ENCODE data around the gene SSX2IP. TPM values are rescaled to one million over a fixed set of nuclear protein-coding genes. Genes with fewer than 3 reads are reported as not detected.

The SSX2IP gene
- total and polyA plus RNA-seq, 9 of the 15 experiments (the other 6 are each of a cell fraction or from before 2014, with no cell fraction given): 20.6 to 96.7 (median 61.7) TPM

DNA sequence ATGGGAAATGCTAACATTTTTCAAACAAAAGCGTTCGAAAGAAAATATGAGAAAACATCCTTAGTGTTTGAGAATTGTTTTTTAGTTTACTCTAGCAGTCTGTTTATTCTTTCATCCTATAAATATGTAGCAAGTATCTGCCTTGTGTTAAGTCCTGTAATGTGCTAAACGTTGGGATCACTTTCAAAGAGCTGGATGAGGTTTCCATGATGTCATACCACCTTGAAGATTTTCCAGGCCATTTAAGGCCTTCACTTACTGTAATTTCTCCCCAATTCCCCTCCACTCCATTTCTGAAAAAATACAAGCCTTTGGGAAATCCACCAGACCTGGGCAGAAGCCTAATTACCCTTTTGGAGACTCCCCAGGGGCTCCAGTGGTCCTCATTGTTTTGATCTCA lies 91.8 kb downstream of the SSX2IP start (continued):
- TF ChIP-seq DACH1 (IDR thresholded peaks at IDR 0.05; ENCODE audit: partially characterized antibody) (no peak), HNRNPUL1 (IDR thresholded peaks at IDR 0.05; ENCODE audit: low read length) (no peak), SRSF3 (IDR thresholded peaks at IDR 0.05; ENCODE audit: insufficient read depth, low read length) (no peak), ARID1B (IDR thresholded peaks at IDR 0.05) (no peak), NFRKB (IDR thresholded peaks at IDR 0.05; ENCODE audit: low read depth) (no peak), HNRNPL (IDR thresholded peaks at IDR 0.05; ENCODE audit: low read depth, low read length) (no peak), MBD1 (CRISPR knock-in tag; IDR thresholded peaks at IDR 0.05) (no peak)
- TF ChIP-seq, protein P1, sequence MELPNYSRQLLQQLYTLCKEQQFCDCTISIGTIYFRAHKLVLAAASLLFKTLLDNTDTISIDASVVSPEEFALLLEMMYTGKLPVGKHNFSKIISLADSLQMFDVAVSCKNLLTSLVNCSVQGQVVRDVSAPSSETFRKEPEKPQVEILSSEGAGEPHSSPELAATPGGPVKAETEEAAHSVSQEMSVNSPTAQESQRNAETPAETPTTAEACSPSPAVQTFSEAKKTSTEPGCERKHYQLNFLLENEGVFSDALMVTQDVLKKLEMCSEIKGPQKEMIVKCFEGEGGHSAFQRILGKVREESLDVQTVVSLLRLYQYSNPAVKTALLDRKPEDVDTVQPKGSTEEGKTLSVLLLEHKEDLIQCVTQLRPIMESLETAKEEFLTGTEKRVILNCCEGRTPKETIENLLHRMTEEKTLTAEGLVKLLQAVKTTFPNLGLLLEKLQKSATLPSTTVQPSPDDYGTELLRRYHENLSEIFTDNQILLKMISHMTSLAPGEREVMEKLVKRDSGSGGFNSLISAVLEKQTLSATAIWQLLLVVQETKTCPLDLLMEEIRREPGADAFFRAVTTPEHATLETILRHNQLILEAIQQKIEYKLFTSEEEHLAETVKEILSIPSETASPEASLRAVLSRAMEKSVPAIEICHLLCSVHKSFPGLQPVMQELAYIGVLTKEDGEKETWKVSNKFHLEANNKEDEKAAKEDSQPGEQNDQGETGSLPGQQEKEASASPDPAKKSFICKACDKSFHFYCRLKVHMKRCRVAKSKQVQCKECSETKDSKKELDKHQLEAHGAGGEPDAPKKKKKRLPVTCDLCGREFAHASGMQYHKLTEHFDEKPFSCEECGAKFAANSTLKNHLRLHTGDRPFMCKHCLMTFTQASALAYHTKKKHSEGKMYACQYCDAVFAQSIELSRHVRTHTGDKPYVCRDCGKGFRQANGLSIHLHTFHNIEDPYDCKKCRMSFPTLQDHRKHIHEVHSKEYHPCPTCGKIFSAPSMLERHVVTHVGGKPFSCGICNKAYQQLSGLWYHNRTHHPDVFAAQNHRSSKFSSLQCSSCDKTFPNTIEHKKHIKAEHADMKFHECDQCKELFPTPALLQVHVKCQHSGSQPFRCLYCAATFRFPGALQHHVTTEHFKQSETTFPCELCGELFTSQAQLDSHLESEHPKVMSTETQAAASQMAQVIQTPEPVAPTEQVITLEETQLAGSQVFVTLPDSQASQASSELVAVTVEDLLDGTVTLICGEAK (IDR thresholded peaks at IDR 0.05): no peak
- TF ChIP-seq, protein P1 (CRISPR knock-in tag; IDR thresholded peaks at IDR 0.05): no peak

Data from K562 (cell line).